ENCODE results near the gene TEAD1. TPM values are rescaled to one million over a fixed set of nuclear protein-coding genes. Genes with fewer than 3 reads are reported as not detected.

The TEAD1 gene
- total and polyA plus RNA-seq, 3 experiments from 2014 or later: 0.59 to 0.89 TPM; not detected in 1

- no peaks in the 10 kb centered on the region for H3K27me3 ChIP-seq (ENCODE audit: insufficient read depth, low read length, poor library complexity, severe bottlenecking)
- DNase-seq: no peak
- H3K36me3 ChIP-seq (ENCODE audit: insufficient read depth, low read length): no peaks in the 10 kb centered on the region
- Mint-ChIP-seq H3K4me1 (no peaks in the 10 kb centered on the region), H3K9me3 (peaks cover 0 to 2% (median 0%) of the 10 kb centered on the region in 5 donors), H3K4me3 (no peak overlapping the region), H3K27ac (no peak overlapping the region), H3K36me3 (no peaks in the 10 kb centered on the region), H3K27me3 (peaks cover 14 to 49% of the 10 kb centered on the region in 2 donors)
- ChIA-PET CTCF (no interaction called here), POLR2A (no interaction called here)
- no peaks in the 10 kb centered on the region for H3K9me3 ChIP-seq (ENCODE audit: low read length)
- no peak overlapping the region for H3K4me3 ChIP-seq (ENCODE audit: low read length)
- H3K27ac ChIP-seq (ENCODE audit: low read depth, low read length): no peak overlapping the region
- no peaks in the 10 kb centered on the region for H3K4me1 ChIP-seq (ENCODE audit: insufficient read depth, low read length)
Observed at GRCh38 chr11:12707500-12707880, 33.3 kb downstream of the TEAD1 start.

GRCh38 chr11:12711496-12711895 lies 37.3 kb downstream of the TEAD1 start:
- Mint-ChIP-seq H3K36me3 (no peaks in the 10 kb centered on the region), H3K27me3 (peaks cover 20 to 53% of the 10 kb centered on the region in 2 donors), H3K4me3 (no peak overlapping the region), H3K4me1 (no peaks in the 10 kb centered on the region), H3K9me3 (peaks cover 0 to 2% (median 0%) of the 10 kb centered on the region in 5 donors), H3K27ac (no peak overlapping the region)
- Histone ChIP-seq H3K4me1 (ENCODE audit: insufficient read depth, low read length) (no peaks in the 10 kb centered on the region), H3K36me3 (ENCODE audit: insufficient read depth, low read length) (no peaks in the 10 kb centered on the region), H3K27ac (ENCODE audit: low read depth, low read length) (no peak overlapping the region), H3K27me3 (ENCODE audit: insufficient read depth, low read length, poor library complexity, severe bottlenecking) (no peaks in the 10 kb centered on the region), H3K4me3 (ENCODE audit: low read length) (no peak overlapping the region), H3K9me3 (ENCODE audit: low read length) (no peaks in the 10 kb centered on the region)
- ChIA-PET CTCF (no interaction called here), POLR2A (no interaction called here)
- no peak for DNase-seq

GRCh38 chr11:12712132-12712531 lies 37.9 kb downstream of the TEAD1 start:
- POLR2A ChIA-PET: no interaction called here

GRCh38 chr11:12715131-12715530 lies 40.9 kb downstream of the TEAD1 start:
- no peak for DNase-seq
- H3K27me3 Mint-ChIP-seq: peaks cover 20 to 58% of the 10 kb centered on the region in 2 donors
- H3K36me3 Mint-ChIP-seq: no peaks in the 10 kb centered on the region
- H3K4me3 Mint-ChIP-seq: no peak overlapping the region
- CTCF ChIA-PET: no interaction called here
- H3K27ac Mint-ChIP-seq: no peak overlapping the region
- H3K27ac ChIP-seq (ENCODE audit: low read depth, low read length): no peak overlapping the region
- no peaks in the 10 kb centered on the region for H3K9me3 ChIP-seq (ENCODE audit: low read length)
- peaks cover 11 to 19% (median 17%) of the 10 kb centered on the region in 3 donors for H3K4me1 Mint-ChIP-seq
- POLR2A ChIA-PET: no interaction called here
- no peak overlapping the region for H3K4me3 ChIP-seq (ENCODE audit: low read length)
- no peaks in the 10 kb centered on the region for H3K36me3 ChIP-seq (ENCODE audit: insufficient read depth, low read length)
- peaks cover 0 to 4% (median 0%) of the 10 kb centered on the region in 5 donors for H3K9me3 Mint-ChIP-seq
- H3K4me1 ChIP-seq (ENCODE audit: insufficient read depth, low read length): peaks cover 19% of the 10 kb centered on the region
- no peaks in the 10 kb centered on the region for H3K27me3 ChIP-seq (ENCODE audit: insufficient read depth, low read length, poor library complexity, severe bottlenecking)

More at GRCh38 chr11:12712132-12712531, 37.9 kb downstream of the TEAD1 start:
- H3K27ac ChIP-seq (ENCODE audit: low read depth, low read length): no peak overlapping the region
- CTCF ChIA-PET: no interaction called here
- H3K4me3 ChIP-seq (ENCODE audit: low read length): no peak overlapping the region
- Mint-ChIP-seq H3K36me3 (no peaks in the 10 kb centered on the region), H3K9me3 (peaks cover 0 to 4% (median 0%) of the 10 kb centered on the region in 5 donors), H3K27me3 (peaks cover 21 to 59% of the 10 kb centered on the region in 2 donors), H3K4me3 (no peak overlapping the region), H3K27ac (no peak overlapping the region), H3K4me1 (peaks cover 2 to 3% (median 2%) of the 10 kb centered on the region in 3 donors)
- no peaks in the 10 kb centered on the region for H3K4me1 ChIP-seq (ENCODE audit: insufficient read depth, low read length)
- H3K9me3 ChIP-seq (ENCODE audit: low read length): no peaks in the 10 kb centered on the region
- DNase-seq: no peak
- H3K36me3 ChIP-seq (ENCODE audit: insufficient read depth, low read length): no peaks in the 10 kb centered on the region
- H3K27me3 ChIP-seq (ENCODE audit: insufficient read depth, low read length, poor library complexity, severe bottlenecking): no peaks in the 10 kb centered on the region

- Mint-ChIP-seq H3K4me1 (peaks cover 11 to 19% (median 17%) of the 10 kb centered on the region in 3 donors), H3K9me3 (peaks cover 0 to 4% (median 0%) of the 10 kb centered on the region in 5 donors), H3K27me3 (peaks cover 20 to 58% of the 10 kb centered on the region in 2 donors), H3K4me3 (no peak overlapping the region), H3K36me3 (no peaks in the 10 kb centered on the region), H3K27ac (no peak overlapping the region)
- ChIA-PET POLR2A (no interaction called here), CTCF (no interaction called here)
- no peak overlapping the region for H3K27ac ChIP-seq (ENCODE audit: low read depth, low read length)
- H3K36me3 ChIP-seq (ENCODE audit: insufficient read depth, low read length): no peaks in the 10 kb centered on the region
- H3K27me3 ChIP-seq (ENCODE audit: insufficient read depth, low read length, poor library complexity, severe bottlenecking): peaks cover 3% of the 10 kb centered on the region
- H3K4me1 ChIP-seq (ENCODE audit: insufficient read depth, low read length): peaks cover 19% of the 10 kb centered on the region
- no peak for DNase-seq
- H3K4me3 ChIP-seq (ENCODE audit: low read length): no peak overlapping the region
- no peaks in the 10 kb centered on the region for H3K9me3 ChIP-seq (ENCODE audit: low read length)
Observed at GRCh38 chr11:12715941-12716340, 41.7 kb downstream of the TEAD1 start.

GRCh38 chr11:12716816-12717215 lies 42.6 kb downstream of the TEAD1 start:
- POLR2A ChIA-PET: no interaction called here
- Mint-ChIP-seq H3K27me3 (peaks cover 22 to 63% of the 10 kb centered on the region in 2 donors), H3K4me3 (no peak overlapping the region), H3K9me3 (peaks cover 0 to 4% (median 0%) of the 10 kb centered on the region in 5 donors), H3K27ac (no peak overlapping the region), H3K4me1 (peaks cover 11 to 19% (median 17%) of the 10 kb centered on the region in 3 donors), H3K36me3 (no peaks in the 10 kb centered on the region)
- DNase-seq: no peak
- H3K27ac ChIP-seq (ENCODE audit: low read depth, low read length): no peak overlapping the region
- CTCF ChIA-PET: no interaction called here
- H3K36me3 ChIP-seq (ENCODE audit: insufficient read depth, low read length): no peaks in the 10 kb centered on the region
- H3K9me3 ChIP-seq (ENCODE audit: low read length): no peaks in the 10 kb centered on the region
- H3K27me3 ChIP-seq (ENCODE audit: insufficient read depth, low read length, poor library complexity, severe bottlenecking): peaks cover 8% of the 10 kb centered on the region
- H3K4me3 ChIP-seq (ENCODE audit: low read length): no peak overlapping the region
- peaks cover 19% of the 10 kb centered on the region for H3K4me1 ChIP-seq (ENCODE audit: insufficient read depth, low read length)

- ChIA-PET CTCF (no interaction called here), POLR2A (no interaction called here)
- peak overlapping the region in 2 of 7 donors; percentile 4 to 27 for H3K4me3 Mint-ChIP-seq
- H3K36me3 ChIP-seq (ENCODE audit: insufficient read depth, low read length): no peaks in the 10 kb centered on the region
- no peak overlapping the region for H3K27ac ChIP-seq (ENCODE audit: low read depth, low read length)
- H3K27me3 ChIP-seq (ENCODE audit: insufficient read depth, low read length, poor library complexity, severe bottlenecking): peaks cover 14% of the 10 kb centered on the region
- H3K4me1 Mint-ChIP-seq: peaks cover 11 to 19% (median 17%) of the 10 kb centered on the region in 3 donors
- H3K9me3 ChIP-seq (ENCODE audit: low read length): no peaks in the 10 kb centered on the region
- peaks cover 26 to 68% of the 10 kb centered on the region in 2 donors for H3K27me3 Mint-ChIP-seq
- no peaks in the 10 kb centered on the region for H3K36me3 Mint-ChIP-seq
- peak in 4 of 5 donors; percentile 21 to 77 (median 58) for DNase-seq
- peak overlapping the region in 2 of 8 donors; percentile 5 to 52 for H3K27ac Mint-ChIP-seq
- H3K9me3 Mint-ChIP-seq: peaks cover 0 to 4% (median 0%) of the 10 kb centered on the region in 5 donors
- H3K4me1 ChIP-seq (ENCODE audit: insufficient read depth, low read length): peaks cover 19% of the 10 kb centered on the region
- peak overlapping the region; percentile 19 for H3K4me3 ChIP-seq (ENCODE audit: low read length)
Observed at GRCh38 chr11:12717851-12718291, 43.6 kb downstream of the TEAD1 start.

- no peaks in the 10 kb centered on the region for H3K36me3 Mint-ChIP-seq
- H3K4me3 Mint-ChIP-seq: no peak overlapping the region
- peaks cover 0 to 6% (median 0%) of the 10 kb centered on the region in 5 donors for H3K9me3 Mint-ChIP-seq
- no peak overlapping the region for H3K4me3 ChIP-seq (ENCODE audit: low read length)
- POLR2A ChIA-PET: no interaction called here
- H3K36me3 ChIP-seq (ENCODE audit: insufficient read depth, low read length): no peaks in the 10 kb centered on the region
- CTCF ChIA-PET: no interaction called here
- peaks cover 26 to 70% of the 10 kb centered on the region in 2 donors for H3K27me3 Mint-ChIP-seq
- DNase-seq: no peak
- H3K4me1 Mint-ChIP-seq: peaks cover 11 to 19% (median 17%) of the 10 kb centered on the region in 3 donors
- no peaks in the 10 kb centered on the region for H3K9me3 ChIP-seq (ENCODE audit: low read length)
- peaks cover 19% of the 10 kb centered on the region for H3K4me1 ChIP-seq (ENCODE audit: insufficient read depth, low read length)
- peaks cover 14% of the 10 kb centered on the region for H3K27me3 ChIP-seq (ENCODE audit: insufficient read depth, low read length, poor library complexity, severe bottlenecking)
- H3K27ac ChIP-seq (ENCODE audit: low read depth, low read length): no peak overlapping the region
- H3K27ac Mint-ChIP-seq: no peak overlapping the region
Observed at GRCh38 chr11:12719221-12719620, 45.0 kb downstream of the TEAD1 start.
